H9 (cell line): ENCODE measurements around the gene HDLBP. TPM values are rescaled to one million over a fixed set of nuclear protein-coding genes. Genes with fewer than 3 reads are reported as not detected.
A peak's percentile ranks its signal among the peaks of the same experiment; 100 is the strongest.

Experiments used
- DNase-seq: peaks from one replicate; pipeline ENCODE4 v3.0.0-alpha.2; 2017
- H2AFZ ChIP-seq: one replicate; pipeline ENCODE4 v1.6.1; 2013; ENCODE audit warnings: mild to moderate bottlenecking, low read length, control low read depth, moderate library complexity
- H2AK5ac ChIP-seq: 2 replicates; pipeline ENCODE4 v1.6.1; 2013; ENCODE audit warnings: low read length, control low read depth, mixed read lengths; ENCODE audit not compliant: insufficient read length
- H2BK120ac ChIP-seq: one replicate; pipeline ENCODE4 v1.6.1; 2013; ENCODE audit warnings: low read depth, mild to moderate bottlenecking, low read length, control low read depth, inconsistent platforms; ENCODE audit not compliant: poor library complexity, severe bottlenecking
- H2BK12ac ChIP-seq: 2 replicates; pipeline ENCODE4 v1.6.1; 2013; ENCODE audit warnings: low read length, control low read depth, mixed read lengths, low read depth; ENCODE audit not compliant: insufficient read length
- H2BK15ac ChIP-seq: 2 replicates; pipeline ENCODE4 v1.6.1; 2013; ENCODE audit warnings: low read depth, low read length, control low read depth
- H2BK20ac ChIP-seq: one replicate; pipeline ENCODE4 v1.6.1; 2013; ENCODE audit warnings: low read depth, mild to moderate bottlenecking, low read length, control low read depth, inconsistent platforms; ENCODE audit not compliant: poor library complexity, severe bottlenecking
- H2BK5ac ChIP-seq: 2 replicates; pipeline ENCODE4 v1.6.1; 2013; ENCODE audit warnings: low read length, control low read depth, mixed read lengths; ENCODE audit not compliant: insufficient read length
- H3K14ac ChIP-seq: 2 replicates; pipeline ENCODE4 v1.6.1; 2013; ENCODE audit warnings: low read length, control low read depth; ENCODE audit not compliant: insufficient read depth
- H3K18ac ChIP-seq: 2 replicates; pipeline ENCODE4 v1.6.1; 2013; ENCODE audit warnings: low read depth, mild to moderate bottlenecking, mixed read lengths, low read length, control low read depth; ENCODE audit not compliant: insufficient read length
- H3K23ac ChIP-seq: 2 replicates; pipeline ENCODE4 v1.6.1; 2013; ENCODE audit warnings: low read length, control low read depth, mixed read lengths, low read depth; ENCODE audit not compliant: insufficient read length
- H3K23me2 ChIP-seq: 2 replicates; pipeline ENCODE4 v1.6.1; 2013; ENCODE audit warnings: low read depth, mild to moderate bottlenecking, mixed read lengths, low read length, control low read depth; ENCODE audit not compliant: insufficient read length, poor library complexity, severe bottlenecking
- H3K27ac ChIP-seq: 2 replicates; pipeline ENCODE4 v1.5.1; 2013; ENCODE audit warnings: low read length, control low read depth, mixed read lengths, low read depth; ENCODE audit not compliant: insufficient read length
- H3K27me3 ChIP-seq: 2 replicates; pipeline ENCODE4 v1.6.1; 2013; ENCODE audit warnings: low read length, control low read depth, inconsistent platforms; ENCODE audit not compliant: insufficient read depth
- H3K4ac ChIP-seq: 2 replicates; pipeline ENCODE4 v1.6.1; 2013; ENCODE audit warnings: low read depth, mild to moderate bottlenecking, control low read depth, inconsistent platforms, low read length, moderate library complexity
- H3K4me1 ChIP-seq: 2 replicates; pipeline ENCODE4 v1.6.1; 2013; ENCODE audit warnings: low read length, control low read depth, inconsistent platforms; ENCODE audit not compliant: insufficient read depth
- H3K4me2 ChIP-seq: 2 replicates; pipeline ENCODE4 v1.6.1; 2013; ENCODE audit warnings: low read length, control low read depth, mixed read lengths; ENCODE audit not compliant: insufficient read length, insufficient read depth
- H3K56ac ChIP-seq: 2 replicates; pipeline ENCODE4 v1.6.1; 2013; ENCODE audit warnings: low read depth, mild to moderate bottlenecking, mixed read lengths, low read length, control low read depth; ENCODE audit not compliant: insufficient read length
- H3K79me1 ChIP-seq: 2 replicates; pipeline ENCODE4 v1.6.1; 2013; ENCODE audit warnings: low read depth, mild to moderate bottlenecking, moderate library complexity, low read length, control low read depth, inconsistent platforms; ENCODE audit not compliant: insufficient read depth, poor library complexity, severe bottlenecking
- H3K79me2 ChIP-seq: 2 replicates; pipeline ENCODE4 v1.6.1; 2013; ENCODE audit warnings: low read length, control low read depth, inconsistent platforms; ENCODE audit not compliant: insufficient read depth
- H3K9ac ChIP-seq: 2 replicates; pipeline ENCODE4 v1.6.1; 2013; ENCODE audit warnings: low read length, control low read depth, mixed read lengths; ENCODE audit not compliant: insufficient read length; ENCODE audit errors: extremely low read depth
- H3K9me3 ChIP-seq: one replicate; pipeline ENCODE4 v1.6.1; 2013; ENCODE audit warnings: low read depth, low read length, inconsistent platforms; ENCODE audit not compliant: control insufficient read depth
- H3T11ph ChIP-seq: one replicate; pipeline ENCODE4 v1.6.1; 2013; ENCODE audit warnings: mild to moderate bottlenecking, low read length, control low read depth, inconsistent platforms
- H4K20me1 ChIP-seq: one replicate; pipeline ENCODE4 v1.6.1; 2013; ENCODE audit not compliant: control insufficient read depth, insufficient read length, insufficient read depth
- H4K5ac ChIP-seq: 2 replicates; pipeline ENCODE4 v1.6.1; 2013; ENCODE audit warnings: low read depth, mild to moderate bottlenecking, mixed read lengths, low read length, control low read depth; ENCODE audit not compliant: insufficient read length
- H4K8ac ChIP-seq: replicated peaks from 2 replicates; pipeline ENCODE4 v1.6.1; 2013; ENCODE audit warnings: low read length, control low read depth, mixed read lengths, low read depth; ENCODE audit not compliant: insufficient read length
- H4K91ac ChIP-seq: 2 replicates; pipeline ENCODE4 v1.6.1; 2013; ENCODE audit warnings: low read depth, mild to moderate bottlenecking, moderate library complexity, mixed read lengths, low read length, control low read depth; ENCODE audit not compliant: insufficient read length
- H3K27ac Mint-ChIP-seq, 3 experiments: 2 replicates in 2 of 3; 3 replicates in 1 of 3; pipeline ENCODE4 v1.8.0; 2020 to 2021; ENCODE audit warnings: mixed read lengths in 3 of 3, mild to moderate bottlenecking in 1 of 3, moderate library complexity in 1 of 3
- H3K27me3 Mint-ChIP-seq: 2 replicates; pipeline ENCODE4 v1.8.0; 2021; ENCODE audit warnings: low read depth, mild to moderate bottlenecking, moderate library complexity, mixed read lengths
- H3K36me3 Mint-ChIP-seq, 3 experiments: 2 replicates in 2 of 3; 3 replicates in 1 of 3; pipeline ENCODE4 v1.8.0; 2020 to 2021; ENCODE audit warnings: low read depth in 3 of 3, mixed read lengths in 3 of 3; ENCODE audit not compliant: insufficient read depth in 1 of 3
- H3K4me1 Mint-ChIP-seq, 2 experiments: 2 replicates each; pipeline ENCODE4 v1.8.0; 2020; ENCODE audit warnings: mixed read lengths in 2 of 2
- H3K4me3 Mint-ChIP-seq, 2 experiments: 2 replicates in 1 of 2; 3 replicates in 1 of 2; pipeline ENCODE4 v1.8.0; 2020 to 2021; ENCODE audit warnings: mild to moderate bottlenecking in 2 of 2, mixed read lengths in 2 of 2, moderate library complexity in 1 of 2
- H3K9me3 Mint-ChIP-seq, 2 experiments: 2 replicates in 1 of 2; 3 replicates in 1 of 2; pipeline ENCODE4 v1.8.0; 2020; ENCODE audit warnings: mild to moderate bottlenecking in 2 of 2, mixed read lengths in 2 of 2, moderate library complexity in 1 of 2
- WGBS: extraction: QIAGEN DNeasy Blood & Tissue Kit; methylation state at CpG from one replicate; pipeline ENCODE4 v1.1.7; 2013; ENCODE audit warnings: missing lambda C conversion rate, low lambda C conversion rate, mixed read lengths; ENCODE audit not compliant: insufficient read length; ENCODE audit errors: extremely low coverage; 5-methylcytosine and 5-hydroxymethylcytosine counted together
- total RNA-seq: library from RNA; stranded (reverse); gene quantifications from 2 replicates; pipeline ENCODE4 v1.2.1, GENCODE V29; 2021
- TF ChIP-seq, protein P1 (sequence below): fragments of 200-600 bp; sonication (generic); conservative IDR thresholded peaks from 3 replicates; pipeline ENCODE4 v1.8.0; 2021; ENCODE audit warnings: antibody characterized with exemption, mild to moderate bottlenecking

Gene HDLBP
- total RNA-seq, 1 experiment from 2014 or later, result 364 TPM

GRCh38 chr2:241211276-241211675 is 104.2 kb downstream of the HDLBP start:
- 0 out of 2 replicates have a peak, but pooled peaks cover 2% of the 10 kb centered on the region for H3K4me1 ChIP-seq
- H3K4me2 ChIP-seq, result no peak overlapping the region
- no peak overlapping the region for H3K9ac ChIP-seq
- Mint-ChIP-seq H3K27ac (peak overlapping the region in 2 of 3 experiments; percentile 57 to 85; a peak in 2 of 7 replicates), H3K4me3 (no peak overlapping the region), H3K27me3 (peaks cover 5% of the 10 kb centered on the region), H3K36me3 (no peaks in the 10 kb centered on the region), H3K9me3 (no peaks in the 10 kb centered on the region), H3K4me1 (peaks cover 14 to 17% of the 10 kb centered on the region in 2 experiments)
- no peak overlapping the region for H2BK12ac ChIP-seq
- no peaks in the 10 kb centered on the region for H3K27me3 ChIP-seq
- WGBS, result no CpG with 5 or more reads among the region's 2 CpGs
- no peak overlapping the region for H2AK5ac ChIP-seq
- no peak overlapping the region for H3K27ac ChIP-seq
- no peak overlapping the region for H4K8ac ChIP-seq
- DNase-seq, result no peak
- H2BK20ac ChIP-seq, result no peak overlapping the region
- no peak overlapping the region for H4K5ac ChIP-seq
- no peak overlapping the region for H3K56ac ChIP-seq
- H3K23me2 ChIP-seq, result peaks cover 4% of the 10 kb centered on the region
- H2BK15ac ChIP-seq, result no peak overlapping the region
- H3K79me1 ChIP-seq, result no peaks in the 10 kb centered on the region
- H4K20me1 ChIP-seq, result no peaks in the 10 kb centered on the region
- TF ChIP-seq, protein P1, sequence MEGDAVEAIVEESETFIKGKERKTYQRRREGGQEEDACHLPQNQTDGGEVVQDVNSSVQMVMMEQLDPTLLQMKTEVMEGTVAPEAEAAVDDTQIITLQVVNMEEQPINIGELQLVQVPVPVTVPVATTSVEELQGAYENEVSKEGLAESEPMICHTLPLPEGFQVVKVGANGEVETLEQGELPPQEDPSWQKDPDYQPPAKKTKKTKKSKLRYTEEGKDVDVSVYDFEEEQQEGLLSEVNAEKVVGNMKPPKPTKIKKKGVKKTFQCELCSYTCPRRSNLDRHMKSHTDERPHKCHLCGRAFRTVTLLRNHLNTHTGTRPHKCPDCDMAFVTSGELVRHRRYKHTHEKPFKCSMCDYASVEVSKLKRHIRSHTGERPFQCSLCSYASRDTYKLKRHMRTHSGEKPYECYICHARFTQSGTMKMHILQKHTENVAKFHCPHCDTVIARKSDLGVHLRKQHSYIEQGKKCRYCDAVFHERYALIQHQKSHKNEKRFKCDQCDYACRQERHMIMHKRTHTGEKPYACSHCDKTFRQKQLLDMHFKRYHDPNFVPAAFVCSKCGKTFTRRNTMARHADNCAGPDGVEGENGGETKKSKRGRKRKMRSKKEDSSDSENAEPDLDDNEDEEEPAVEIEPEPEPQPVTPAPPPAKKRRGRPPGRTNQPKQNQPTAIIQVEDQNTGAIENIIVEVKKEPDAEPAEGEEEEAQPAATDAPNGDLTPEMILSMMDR, result 0 out of 3 replicates have a peak, but pooled peaks have one; percentile 23
- no peak overlapping the region for H3K18ac ChIP-seq
- H2AFZ ChIP-seq, result no peak overlapping the region
- no peaks in the 10 kb centered on the region for H3K79me2 ChIP-seq
- no peak overlapping the region for H3T11ph ChIP-seq
- H3K4ac ChIP-seq, result no peak overlapping the region
- H2BK5ac ChIP-seq, result no peak overlapping the region
- H3K23ac ChIP-seq, result no peak overlapping the region
- no peak overlapping the region for H2BK120ac ChIP-seq
- no peak overlapping the region for H4K91ac ChIP-seq
- H3K9me3 ChIP-seq, result no peaks in the 10 kb centered on the region
- H3K14ac ChIP-seq, result no peak overlapping the region
